Activated CD4-positive, alpha-beta T cell treated with anti-CD3 and anti-CD28 coated beads, Interleukin-2, amount 50 U/mL, for 48 hours (primary cell): ENCODE measurements around the gene PPP1R12B.
"Not testable (repeated sequence)": the region's sequence is repeated elsewhere in the genome, so short reads cannot be mapped to it uniquely, and the experiment has no call there.

Source experiments
- DNase-seq, 2 experiments: peaks; one replicate each; pipeline ENCODE4 v3.0.0-alpha.2; 2020

Gene PPP1R12B

GRCh38 chr1:202456372-202457169 is 108.1 kb downstream of the PPP1R12B start:
- DNase-seq: not testable (repeated sequence)

- not testable (repeated sequence) for DNase-seq
Observed at GRCh38 chr1:202458651-202459050, 110.2 kb downstream of the PPP1R12B start.

DNA sequence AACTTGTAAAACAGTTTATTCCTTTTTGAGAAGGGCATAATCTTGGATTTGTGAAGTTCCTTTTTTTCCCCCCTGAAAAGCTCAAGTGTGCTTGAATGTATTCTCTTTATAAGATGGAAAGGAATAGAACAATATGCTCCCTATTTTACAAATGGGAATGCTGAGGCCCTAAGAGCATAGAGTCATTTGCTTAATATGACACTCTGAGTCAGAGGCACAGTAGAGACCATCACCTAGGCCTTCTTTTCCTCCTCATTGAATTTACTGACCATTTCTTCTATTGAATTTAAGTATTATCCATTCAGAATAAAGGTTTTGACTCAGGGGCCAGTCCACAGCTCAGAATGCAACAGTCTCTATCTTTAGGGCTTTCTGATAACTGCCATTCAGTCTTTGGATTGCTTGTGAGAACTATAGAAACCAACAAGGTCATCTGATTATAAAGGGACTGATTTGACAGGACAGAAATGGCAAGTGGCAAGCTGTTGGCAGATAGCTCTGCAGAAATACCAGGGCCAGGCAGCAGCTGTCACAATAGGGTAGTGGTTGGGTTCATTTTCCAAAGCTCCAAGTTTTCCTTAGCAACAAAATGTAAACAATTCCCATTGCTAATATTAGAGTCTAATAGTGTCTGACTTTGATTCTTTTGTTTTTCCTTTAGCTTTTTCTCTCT is 111.1 kb downstream of the PPP1R12B start:
- not testable (repeated sequence) for DNase-seq

DNA sequence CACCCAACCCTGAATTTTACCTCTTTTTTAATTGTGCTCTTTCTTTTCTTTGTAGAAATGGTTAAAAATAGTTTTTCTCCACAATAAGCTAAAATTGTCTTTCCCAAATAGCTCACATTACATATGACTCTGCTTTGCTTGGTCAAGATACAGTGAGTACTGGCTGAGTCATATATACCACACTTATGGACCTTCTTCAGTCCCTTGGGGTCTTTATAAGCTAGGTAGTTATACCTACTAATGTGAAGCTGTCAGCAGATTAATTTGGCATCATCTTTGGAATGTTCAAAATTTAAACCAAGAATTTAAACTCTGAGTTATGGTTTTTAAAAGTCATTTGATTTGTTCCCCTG is 111.6 kb downstream of the PPP1R12B start:
- not testable (repeated sequence) for DNase-seq

DNA sequence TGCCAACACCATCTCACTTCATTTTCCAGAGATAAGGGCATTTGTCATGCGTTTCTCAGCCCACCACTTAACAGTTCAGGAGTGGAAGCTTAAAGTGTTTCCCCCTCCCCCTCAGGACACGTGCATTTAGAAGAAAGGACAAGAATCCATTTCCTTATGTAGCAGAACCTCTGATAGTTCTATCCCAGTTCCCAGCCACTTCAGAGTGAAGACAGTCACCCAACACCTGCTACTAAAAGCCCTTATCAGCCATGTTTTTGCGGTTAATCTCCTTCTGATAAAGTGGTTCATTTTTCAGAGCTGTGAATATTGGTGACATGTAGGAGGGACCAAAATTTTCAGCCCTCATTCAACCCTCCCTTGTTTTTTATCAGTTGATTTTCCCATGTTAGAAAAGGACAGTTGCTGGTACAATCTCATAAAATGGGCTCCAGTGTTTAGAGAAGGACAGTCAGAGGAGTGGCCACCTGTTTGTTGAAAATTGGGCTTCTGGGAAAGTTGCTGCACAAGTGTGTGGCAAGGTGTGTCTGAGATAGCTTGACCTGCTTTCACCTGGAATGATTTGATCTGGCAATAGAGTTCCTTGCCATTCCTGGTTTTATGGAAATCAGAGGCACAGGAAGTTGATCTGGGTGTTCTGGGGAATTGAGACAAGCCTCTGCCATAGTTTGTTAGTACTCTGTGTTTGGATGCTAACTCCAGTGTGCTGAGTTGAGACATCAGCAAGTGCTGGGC is 114.0 kb downstream of the PPP1R12B start:
- no peak for DNase-seq

DNA sequence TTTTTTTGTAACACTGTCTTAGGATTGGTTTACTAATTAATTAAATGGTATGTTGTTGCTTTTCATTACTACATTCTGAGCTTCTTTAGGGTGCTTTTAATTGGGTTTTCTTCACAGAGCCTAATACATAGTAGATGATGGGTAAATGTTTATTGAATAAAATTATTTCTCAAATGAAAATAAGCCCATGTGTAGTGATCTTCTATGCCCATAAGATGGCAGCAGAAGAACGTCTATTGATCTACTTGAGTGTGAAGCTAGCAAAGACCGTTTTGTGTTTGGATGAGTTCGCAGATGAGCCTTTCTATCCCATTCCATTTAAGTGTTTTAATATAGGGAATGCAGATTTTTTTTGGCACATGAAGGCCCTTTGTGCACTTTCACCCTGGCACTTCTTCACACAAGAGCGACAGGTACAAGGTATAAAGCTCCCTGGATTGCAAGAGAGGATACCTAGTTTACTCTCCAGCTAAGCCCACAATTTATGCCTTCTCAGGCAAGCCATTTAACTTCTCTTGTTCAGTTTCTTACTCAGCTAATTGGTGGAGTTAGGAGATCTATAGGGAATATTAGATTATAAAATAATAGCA is 115.7 kb downstream of the PPP1R12B start:
- not testable (repeated sequence) for DNase-seq

DNA sequence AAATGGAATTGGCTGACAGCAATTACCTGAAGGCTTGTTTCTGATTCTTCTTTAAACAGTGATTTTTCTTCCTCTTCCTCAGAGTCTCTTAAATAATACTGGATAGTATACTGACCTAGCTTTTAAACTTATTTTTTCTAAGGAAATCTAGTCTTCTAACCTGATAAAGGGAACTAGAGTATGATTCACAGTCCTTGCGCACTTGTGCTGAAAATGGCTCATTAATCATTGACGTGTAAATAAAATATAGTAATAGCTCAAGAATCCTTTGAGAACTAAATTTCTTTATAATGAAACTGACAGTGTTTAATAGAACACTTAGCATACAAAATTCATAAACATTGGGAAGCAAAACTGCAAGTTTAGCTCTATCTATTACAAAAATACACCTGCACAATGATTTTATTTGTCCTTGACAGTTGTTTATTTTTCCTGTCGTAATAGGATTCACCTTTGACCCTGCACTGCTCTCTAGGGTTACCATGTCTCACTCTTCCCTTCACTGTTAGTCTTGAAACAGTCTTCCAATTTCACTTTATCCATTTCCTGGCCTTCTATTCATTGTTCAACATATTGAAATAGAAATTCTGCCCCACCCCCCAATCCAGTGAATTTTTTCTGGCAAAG is 117.3 kb downstream of the PPP1R12B start:
- not testable (repeated sequence) for DNase-seq

DNA sequence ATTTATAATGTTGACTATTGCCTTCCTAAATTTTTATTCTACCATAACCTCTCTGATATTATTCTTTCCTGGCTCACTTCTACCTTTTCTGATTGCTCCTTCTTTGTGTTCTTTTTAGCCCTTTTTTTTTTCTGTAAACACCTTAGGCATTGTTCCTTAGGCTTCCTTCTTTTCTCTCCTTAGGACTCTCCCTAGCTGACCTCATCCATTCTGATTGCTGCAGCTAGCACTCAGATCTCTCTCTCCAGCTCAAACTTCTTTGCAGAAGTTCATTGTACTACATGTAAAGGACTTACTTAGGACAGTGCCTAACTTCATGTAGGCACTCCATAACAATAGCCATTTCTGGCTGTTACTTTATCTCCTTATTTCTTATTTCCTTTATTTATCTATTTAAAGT is 117.8 kb downstream of the PPP1R12B start:
- DNase-seq: not testable (repeated sequence)

GRCh38 chr1:202467381-202467780 is 118.9 kb downstream of the PPP1R12B start:
- not testable (repeated sequence) for DNase-seq

GRCh38 chr1:202468695-202469094 is 120.2 kb downstream of the PPP1R12B start:
- not testable (repeated sequence) for DNase-seq

DNA sequence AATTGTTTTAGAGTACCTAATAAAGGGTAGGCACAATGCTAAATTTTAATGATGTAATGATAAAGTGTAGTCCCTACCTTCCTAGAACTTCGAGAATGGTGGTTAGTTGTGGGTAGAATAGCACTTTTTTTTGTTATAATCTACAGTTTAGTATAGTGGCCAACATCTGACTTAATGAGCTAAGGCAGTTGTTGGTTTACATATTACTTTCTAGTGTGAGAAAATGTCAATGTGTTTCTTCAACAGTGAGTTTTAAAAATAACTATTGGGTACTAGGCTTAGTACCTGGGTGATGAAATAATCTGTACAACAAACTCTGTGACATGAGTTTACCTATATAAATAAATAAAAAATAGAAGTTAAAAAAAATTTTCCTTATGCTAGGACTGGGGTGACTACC is 120.6 kb downstream of the PPP1R12B start:
- not testable (repeated sequence) for DNase-seq

DNA sequence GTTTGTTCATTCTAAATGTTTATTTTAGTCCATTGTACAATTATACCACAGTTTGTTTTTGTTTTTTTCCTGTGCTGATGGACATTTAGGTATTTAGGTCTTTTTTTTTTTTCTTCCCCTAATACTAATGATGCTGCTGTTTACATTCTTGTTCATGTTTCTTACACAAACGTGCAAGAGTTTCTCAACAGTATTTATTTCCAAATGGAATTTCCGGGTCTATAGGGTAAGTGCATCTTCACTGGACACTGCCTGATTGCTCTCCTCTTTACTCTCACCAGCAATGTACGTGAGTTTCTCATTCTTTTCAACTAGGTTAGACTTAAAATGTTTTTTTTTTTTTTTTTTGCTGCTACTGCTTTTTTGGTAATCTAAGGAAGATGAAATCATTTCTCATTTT is 122.7 kb downstream of the PPP1R12B start:
- DNase-seq: no peak

- DNase-seq: not testable (repeated sequence)
Observed at GRCh38 chr1:202472347-202473124, 124.0 kb downstream of the PPP1R12B start.

DNA sequence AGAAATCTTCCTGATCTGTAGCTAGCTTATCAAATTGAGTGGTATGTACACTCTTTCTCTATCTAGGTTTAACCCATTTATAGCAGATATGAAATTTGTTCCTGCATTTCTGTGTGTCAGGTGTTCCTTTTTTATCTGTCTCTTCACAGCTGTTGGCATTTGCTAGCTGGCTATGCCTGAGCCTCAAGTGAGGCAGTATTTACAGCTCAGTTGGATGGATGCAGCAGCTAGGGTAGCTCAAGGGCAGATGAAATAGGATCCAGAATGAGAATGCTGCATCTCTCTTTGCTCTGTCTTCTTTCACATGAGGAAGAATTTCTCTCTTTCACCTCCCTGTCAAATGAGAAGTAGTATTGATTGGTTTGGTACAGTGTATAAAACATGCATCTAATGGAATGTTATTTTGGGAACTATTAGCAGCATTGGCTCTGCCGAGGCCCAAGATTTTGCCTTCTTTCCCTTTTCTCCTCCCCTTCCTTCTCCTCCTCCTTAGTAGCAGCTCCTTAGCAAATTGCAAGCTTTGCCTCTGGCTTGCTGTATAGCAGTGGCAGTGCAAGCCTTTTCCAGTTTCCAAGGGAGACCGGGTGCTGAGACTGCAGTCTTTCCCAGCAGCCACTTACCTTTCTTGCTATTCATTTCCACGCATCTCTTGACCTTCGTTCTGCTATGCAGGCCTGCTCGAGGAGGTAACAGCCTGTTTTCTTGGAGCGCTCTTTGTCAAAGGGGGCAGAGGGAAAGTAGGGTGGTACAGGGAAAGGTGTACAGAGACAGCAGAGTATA is 125.0 kb downstream of the PPP1R12B start:
- not testable (repeated sequence) for DNase-seq

DNA sequence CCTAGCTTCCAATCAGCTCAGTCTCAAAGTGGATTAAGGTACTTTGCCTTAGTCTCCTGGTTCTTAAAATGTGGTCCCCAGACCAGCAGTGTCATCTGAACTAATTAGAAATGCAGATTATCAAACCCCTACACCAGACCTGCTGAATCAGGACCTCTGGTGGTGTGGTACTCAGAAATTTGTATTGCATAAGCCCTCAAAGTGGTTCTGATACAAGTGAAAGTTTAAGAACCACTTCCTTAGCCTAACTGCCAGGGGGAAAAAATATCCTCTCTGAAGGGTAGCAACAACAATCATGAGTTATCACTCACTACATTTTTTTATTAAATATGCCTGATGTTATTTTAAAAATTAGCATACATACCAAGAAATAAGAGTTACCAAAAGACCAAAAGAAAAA is 131.2 kb downstream of the PPP1R12B start:
- DNase-seq: not testable (repeated sequence)

DNA sequence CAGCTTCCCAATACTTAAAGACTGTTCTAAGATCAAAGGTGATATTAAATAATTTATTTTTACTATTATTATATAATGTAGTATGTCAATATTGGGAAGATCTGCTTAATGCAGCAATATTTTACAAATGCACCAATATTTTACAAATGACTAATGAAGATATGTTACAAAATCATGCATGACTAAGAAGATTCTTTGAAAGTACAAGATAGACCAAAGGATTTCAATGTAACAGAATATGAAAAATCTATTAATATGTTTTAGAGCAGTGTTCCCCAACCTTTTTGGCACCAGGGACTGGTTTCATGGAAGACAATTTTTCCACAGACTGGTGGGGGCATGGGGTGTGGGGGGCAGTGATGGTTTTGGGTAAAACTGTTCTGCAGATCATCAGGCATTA is 132.1 kb downstream of the PPP1R12B start:
- not testable (repeated sequence) for DNase-seq

DNA sequence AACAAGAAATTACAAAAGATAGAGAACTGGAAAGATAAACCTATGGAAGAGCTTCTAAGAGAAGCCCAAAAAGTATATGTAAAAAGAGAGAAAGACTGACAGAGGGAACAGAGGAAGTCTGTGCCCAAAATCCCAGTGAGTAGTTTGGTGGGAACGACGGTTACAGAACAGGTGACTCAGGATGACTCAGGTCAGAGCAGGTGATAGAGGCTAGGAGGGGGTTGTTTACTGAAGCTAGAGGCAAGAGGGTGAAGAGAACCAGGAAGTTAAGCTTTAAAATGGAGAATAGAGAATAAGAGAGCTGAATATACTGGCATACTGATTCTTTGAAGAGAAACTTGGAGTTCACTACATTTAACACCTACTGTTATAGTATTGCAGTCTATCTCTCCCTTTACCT is 134.9 kb downstream of the PPP1R12B start:
- DNase-seq: not testable (repeated sequence)

DNA sequence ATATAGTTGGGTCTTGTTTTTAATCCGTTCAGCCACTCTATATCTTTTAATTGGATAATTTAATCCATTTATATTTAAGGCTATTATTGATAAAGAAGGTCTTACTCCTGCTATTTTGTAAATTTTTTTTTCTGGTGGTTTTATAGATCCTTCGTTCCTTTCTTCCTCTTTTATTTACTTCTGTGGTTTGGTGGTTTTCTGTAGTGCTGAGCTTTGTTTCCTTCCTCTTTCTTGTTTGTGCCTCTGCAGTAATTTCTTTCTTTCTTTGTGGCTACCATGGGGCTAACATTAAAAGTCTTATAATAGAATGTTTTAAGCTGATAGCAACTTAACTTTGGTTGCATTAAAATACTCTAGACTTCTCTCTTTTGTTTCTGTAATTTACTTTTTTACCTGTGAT is 135.5 kb downstream of the PPP1R12B start:
- DNase-seq: not testable (repeated sequence)

DNA sequence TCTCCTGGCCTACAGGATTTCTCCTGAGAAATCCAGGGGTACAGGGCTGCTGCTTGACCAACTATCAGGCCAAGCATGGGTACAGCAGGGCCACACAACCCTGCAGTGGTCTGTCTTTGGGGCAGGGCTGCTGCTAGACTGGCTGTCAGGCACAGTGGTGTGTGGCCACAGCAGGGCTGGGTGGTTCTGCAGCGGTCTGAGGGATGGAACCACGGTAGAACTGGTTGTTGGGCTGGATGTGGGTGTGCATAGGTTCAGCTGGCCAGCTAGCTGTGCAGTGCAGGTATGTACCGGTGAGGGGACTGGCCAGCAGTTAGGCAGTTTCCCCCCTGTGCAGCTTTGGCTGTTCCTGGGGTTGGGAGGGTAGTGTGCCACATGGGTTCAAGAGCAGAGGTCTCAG is 136.3 kb downstream of the PPP1R12B start:
- not testable (repeated sequence) for DNase-seq

GRCh38 chr1:202488178-202488649 is 139.7 kb downstream of the PPP1R12B start:
- peak in 1 of 2 experiments; percentile 21 for DNase-seq

DNA sequence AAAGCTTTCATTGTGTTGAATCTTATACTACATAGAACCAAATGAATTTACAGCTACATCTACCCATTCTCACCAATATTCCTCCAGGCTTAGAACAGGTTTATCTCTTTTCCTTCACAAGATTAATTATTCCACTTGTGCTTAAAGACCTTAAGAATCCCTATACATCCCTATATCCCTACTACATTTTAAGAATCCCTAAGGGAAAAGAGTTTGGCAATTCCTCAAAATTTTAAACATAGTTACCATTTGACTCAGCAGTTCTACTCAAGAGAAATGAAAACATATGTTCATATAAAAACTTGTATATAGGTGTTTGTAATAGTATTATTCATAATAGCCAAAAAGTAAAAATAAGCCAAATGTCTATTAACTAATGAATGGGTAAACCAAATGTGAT is 140.6 kb downstream of the PPP1R12B start:
- not testable (repeated sequence) for DNase-seq
